HG02798 (cell line): ENCODE data around the gene ASXL1.

Source experiments
- ATAC-seq: cut with Tn5 transposase; IDR thresholded peaks from one replicate; pipeline ENCODE4 v1.9.1; 2021; ENCODE audit warnings: mild to moderate bottlenecking; ENCODE audit not compliant: unreplicated experiment, poor library complexity

The ASXL1 gene

DNA sequence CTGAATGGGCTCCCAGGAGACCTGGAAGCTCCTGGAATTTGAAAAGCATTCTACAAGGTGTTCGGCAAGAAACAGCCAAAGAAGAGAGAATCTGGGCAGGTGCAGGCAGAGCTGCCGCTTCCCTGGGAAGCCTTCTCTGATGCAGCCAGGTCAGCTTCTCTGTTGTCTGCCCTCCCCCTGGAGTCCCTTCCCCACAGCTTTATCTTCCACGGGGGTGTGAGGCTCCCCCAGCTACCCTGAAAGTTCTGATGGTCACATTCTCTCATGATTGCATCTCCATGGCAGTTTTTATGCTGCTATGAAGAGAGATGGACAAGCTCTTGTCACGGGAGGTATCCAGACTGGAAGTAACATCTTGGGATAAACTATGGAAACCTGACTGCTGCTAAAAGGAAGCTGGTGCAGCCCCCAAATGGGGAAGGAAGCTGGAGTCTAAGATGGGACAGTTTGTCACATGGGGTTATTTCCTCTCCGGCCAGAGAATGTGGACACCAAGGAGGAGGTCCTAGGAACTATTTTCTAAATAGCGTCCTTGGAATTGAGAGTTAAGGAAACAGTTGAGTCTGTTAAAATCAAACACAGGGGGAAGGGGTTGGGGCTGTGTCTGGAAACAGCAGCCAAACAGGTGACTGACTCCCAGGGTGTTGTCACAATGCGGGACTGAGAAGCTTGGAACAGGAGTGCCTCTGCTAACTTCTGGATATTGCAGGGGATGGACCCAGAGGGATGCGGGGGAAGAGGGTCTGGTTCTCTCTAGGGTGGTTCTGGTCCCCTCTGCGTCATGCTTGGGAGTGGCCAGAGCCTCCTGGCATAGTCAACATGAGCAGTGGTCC is 91.1 kb downstream of the ASXL1 start:
- no peak for ATAC-seq

DNA sequence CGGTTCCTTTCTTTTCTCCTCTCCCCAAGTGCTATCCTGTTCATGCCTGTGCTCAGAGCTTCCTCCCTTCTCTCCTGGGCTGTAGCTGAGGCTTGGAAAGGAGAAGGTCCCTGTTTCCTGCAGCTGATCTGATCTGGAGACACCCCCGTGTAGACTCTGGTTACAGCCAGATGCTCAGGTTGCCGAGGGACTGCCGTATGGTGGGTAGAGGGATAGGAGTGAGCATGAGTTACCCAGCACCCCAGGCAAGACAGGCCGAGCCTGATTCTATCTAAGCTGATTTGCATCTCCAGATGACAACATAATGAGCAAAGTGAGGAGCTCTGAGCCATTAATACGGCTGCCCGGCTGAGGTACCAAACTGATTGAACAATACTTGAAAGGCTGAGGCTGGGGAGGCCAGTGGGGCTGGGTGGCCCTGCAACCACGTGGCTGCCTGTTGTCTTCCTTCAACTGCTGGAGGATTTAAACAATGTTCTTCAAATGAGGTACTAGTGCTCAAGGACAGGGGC is 91.8 kb downstream of the ASXL1 start:
- no peak for ATAC-seq

DNA sequence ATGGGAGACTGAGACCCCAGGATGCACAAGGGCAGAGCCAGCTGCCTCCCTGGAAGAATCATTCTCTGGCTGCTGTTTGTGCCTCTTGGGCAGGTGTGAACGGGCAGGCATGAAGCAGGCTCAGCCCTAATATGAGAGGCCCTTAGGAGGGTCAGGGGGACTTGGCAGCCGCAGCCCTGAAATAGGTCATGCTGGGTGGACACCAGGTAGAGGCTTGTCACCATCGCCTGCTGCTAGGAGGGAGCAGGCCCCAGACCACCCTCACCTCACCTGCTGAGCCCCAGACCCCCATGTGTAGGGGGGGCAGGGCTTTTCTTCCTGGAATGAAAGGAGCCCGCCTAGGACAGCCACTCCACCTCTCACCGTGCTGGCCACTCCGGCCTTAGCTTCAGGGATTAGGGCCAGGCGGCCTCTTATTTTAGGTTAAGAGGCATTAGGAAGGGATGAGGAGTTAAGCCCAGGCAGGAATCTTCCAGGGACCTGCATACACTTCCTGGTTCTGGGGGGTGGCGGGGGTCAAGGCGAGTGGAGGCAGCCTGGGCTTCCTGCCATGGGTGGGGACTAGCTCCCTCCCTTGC is 92.4 kb downstream of the ASXL1 start:
- ATAC-seq = no peak

DNA sequence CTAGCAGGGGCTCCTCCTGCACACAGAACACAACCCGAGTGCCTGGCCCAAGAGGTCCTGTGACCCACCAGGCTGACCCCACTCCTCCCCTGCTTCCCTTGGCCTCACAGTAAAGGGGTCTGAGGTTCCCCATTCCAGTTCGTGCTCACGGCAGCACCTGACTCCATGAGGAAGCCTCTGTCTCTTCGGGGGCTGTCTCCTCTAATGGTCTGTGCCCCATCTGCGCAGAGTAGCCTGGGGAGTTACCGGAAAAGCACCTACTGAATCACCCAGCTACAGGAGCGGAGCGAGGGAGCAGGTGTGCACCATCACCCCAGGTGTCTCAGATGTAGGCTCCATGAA is 93.2 kb downstream of the ASXL1 start:
- ATAC-seq = no peak

DNA sequence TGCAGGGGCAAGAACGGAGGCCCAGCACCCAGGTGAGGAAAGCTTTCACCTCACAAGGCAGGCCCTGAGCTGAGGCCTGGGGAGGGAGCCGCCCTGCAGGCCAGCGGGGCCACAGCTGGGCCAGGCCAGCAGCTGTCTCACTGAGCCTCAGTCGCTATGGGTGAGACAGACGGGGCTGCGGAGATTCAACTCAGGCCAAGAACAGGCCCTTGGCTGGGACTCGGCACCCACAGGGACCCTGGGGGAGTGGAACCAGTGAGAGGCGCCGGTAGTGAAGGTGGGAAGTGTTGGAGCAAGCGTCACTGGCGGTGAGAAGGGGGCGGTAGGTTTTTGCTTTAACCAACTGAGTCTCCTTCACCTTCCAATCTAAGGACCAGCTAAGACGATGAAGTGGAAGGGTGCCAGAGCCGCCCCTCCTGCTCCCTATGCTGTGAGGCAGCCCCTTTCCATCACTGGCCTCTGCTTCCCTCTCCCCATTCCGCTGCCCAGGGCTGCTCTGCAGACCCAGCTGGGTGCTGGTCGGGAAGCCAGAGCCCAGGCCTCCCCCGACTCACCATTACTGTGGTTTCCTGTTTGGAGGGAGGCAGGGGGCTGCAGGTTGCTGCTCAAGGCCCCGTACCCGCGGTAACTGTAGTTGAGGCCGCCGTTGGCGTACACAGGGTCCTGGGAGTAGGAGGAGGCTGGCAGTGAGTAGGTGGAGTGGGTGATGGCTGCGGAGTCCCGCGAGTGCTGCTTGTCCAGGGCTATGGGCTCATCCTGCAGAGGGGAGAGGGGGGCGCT is 93.7 kb downstream of the ASXL1 start:
- no peak for ATAC-seq

GRCh38 chr20:32452776-32453466 is 94.8 kb downstream of the ASXL1 start:
- ATAC-seq = no peak

- no peak for ATAC-seq
Observed at GRCh38 chr20:32453467-32454163, 95.5 kb downstream of the ASXL1 start.

DNA sequence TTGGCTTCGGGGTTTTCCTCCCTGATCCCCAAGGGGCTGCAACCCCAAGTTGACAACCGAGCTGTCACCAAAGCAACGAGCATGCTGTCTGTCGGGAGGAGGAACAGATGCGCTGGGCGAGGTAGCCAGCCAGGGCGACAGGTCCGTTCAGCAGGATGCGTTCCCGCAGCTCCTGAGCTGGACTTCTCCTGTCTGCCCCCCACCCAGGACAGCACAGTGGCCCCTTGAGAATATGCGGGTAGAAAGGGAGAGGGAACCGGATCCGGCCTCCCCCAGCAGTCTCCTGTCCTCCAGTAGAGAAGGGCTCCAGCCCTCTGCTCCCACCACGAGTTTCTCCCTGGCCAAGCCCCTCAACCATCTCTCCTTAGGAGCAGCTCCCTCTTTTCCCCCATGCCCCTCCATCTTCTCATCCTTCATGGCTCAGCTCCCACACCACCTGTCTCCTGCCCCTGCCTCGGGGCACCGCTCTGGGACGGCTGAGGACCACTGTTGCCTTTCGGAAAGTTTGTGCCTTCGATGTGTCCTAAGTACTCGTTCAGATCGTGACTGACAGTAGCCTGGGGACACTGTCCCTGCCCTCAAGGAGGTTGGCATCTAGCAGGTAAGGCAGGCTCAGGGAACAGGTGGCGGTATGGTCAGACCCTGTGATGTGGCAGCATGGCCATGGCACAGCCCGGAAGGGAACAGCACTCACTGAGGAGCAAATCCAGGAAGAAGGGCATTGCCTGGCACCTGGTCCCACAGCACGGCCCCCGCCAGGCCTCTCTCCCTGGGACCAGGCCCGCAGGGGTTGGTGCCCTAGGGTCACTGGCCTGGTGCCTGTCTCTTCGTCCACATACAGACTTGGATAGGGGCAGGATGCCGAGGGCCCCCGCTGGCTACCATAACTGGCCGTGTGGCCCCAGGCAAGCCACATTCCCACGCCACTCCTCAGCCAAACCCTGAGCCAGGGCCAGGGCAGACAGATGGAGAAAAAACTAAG is 96.3 kb downstream of the ASXL1 start:
- ATAC-seq = no peak

DNA sequence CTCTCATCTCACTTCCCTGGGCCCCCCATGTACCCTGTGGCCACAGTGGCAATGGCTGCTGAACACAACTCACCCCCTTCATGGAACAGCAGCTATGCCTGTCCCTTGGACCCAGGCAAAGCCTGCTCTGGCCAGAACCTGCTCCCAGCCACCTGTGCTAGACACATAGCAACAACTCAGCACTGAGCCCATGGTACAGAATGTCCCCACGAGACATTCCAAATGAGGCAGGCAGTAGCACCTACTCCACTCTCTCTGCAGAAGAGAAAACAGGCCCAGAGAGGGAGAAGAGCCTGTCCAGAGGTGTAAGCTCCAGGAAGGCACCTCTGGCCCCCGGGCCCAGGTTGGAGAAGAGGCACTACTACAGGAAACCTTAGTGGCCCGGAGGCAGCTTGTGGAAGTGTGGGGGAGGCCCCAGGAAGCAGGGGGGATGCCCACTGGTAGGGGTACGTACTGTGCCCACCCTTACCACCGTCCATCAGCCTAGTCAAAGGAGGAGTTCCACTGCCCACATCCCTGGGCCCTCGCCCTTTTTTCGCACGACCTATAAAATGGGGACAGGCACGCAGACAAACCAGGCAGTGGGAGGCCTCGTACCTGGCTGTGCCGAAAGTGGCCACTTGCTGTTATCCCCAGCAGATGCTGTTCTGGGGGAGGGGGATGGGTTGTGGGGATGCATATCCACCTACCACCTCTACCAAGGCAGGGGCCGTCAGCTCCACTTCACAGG is 97.2 kb downstream of the ASXL1 start:
- no peak for ATAC-seq

- no peak for ATAC-seq
Observed at GRCh38 chr20:32455901-32456701, 98.0 kb downstream of the ASXL1 start.

- no peak for ATAC-seq
Observed at GRCh38 chr20:32456869-32457478, 98.8 kb downstream of the ASXL1 start.

DNA sequence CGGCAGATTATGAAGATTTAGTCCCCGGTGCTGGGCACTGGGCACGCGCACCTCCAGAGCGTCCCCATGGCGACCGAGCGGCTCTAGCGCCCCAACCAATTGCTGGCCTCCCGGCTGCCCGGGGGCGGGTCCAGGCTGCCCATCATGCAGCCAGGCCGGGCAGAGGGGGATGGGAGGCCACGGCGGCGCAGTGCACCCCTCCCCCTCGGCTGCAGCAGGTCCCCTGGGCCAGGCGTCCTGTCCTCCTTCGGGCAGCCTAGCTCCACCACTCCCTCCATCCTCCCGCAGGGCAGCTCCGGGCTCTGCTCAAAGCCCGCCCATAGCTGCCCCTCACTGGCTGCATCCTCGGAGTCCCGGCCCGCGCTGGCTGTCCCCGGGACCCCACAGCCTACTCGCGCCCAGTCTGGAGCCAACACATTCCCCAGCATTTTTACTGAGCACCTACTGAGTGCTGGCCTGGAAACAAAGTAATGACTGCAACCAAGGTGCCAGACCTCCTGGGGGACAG is 99.4 kb downstream of the ASXL1 start:
- no peak for ATAC-seq

DNA sequence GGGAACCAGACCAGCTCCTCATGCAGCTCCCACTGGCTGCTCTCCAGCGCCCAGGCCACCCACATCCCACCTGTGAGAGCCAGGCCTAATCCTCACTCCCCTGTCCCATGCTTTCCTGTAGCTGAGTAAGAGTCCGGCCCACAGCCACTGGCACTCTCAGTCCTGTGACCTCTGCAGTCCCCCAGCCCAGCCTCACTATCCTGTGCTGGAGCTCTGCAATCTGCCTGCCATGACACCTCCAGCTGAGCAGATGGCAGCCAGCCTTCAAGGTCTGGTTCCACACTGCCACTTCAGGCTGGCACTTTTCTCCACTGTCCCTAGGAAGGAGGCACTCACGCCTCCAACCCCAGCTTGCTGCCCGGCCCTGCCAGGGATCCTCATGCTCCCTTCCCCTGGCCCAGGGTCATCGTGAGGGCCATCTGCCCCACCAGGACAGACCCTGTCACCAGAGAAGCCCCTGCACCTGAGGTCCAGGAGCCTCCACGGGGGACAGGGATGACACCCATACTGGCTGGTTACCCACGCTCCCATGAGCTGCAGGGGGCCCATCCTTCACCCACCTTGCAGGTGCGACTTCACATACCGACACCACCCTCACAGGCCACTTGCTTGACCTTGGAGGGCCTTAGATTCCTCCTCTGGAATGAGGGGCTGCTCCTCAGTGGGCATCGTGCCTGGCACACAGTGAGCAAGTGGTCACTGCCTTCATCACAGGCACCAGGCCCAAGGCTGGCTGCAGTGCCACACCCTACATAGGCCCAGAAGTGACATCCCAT is 100.1 kb downstream of the ASXL1 start:
- ATAC-seq = no peak

DNA sequence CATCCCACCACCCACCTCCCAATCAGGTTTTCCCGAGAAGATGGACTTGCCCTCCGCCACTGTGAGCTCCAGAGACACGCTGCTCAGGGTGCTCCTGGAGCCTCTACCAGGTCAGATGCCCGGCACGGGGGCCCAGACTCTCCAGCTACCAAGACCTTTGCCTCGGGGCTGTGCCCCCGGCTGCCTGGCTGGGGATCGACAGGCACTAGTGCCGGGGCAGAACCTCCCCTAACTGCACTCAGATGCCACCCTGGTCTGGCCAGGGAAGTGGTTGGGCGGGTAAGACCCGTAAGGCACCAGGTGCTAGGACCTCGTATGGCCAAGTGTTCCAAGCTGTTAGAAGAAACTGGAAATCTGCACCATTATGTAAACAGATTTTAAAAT is 100.7 kb downstream of the ASXL1 start:
- ATAC-seq = no peak

DNA sequence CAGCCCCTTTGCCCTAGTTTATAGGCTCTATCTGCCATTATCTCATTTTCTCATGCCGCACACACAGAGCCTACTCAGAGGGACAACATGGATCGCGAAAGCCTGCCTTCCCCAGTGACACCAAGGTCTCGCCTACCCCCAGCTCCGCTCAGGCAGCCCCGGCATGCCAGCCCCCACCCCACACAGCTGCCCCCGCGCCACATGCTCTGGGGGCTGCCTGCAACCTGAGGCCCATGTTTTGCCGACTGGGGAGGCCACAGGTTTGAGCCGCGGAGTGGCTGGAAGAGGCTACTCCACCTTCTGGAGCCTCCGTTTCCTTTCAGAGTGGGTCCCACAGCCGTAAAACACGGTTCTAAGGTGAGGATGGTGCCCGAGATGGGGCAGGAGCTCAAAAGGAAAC is 102.1 kb downstream of the ASXL1 start:
- no peak for ATAC-seq

DNA sequence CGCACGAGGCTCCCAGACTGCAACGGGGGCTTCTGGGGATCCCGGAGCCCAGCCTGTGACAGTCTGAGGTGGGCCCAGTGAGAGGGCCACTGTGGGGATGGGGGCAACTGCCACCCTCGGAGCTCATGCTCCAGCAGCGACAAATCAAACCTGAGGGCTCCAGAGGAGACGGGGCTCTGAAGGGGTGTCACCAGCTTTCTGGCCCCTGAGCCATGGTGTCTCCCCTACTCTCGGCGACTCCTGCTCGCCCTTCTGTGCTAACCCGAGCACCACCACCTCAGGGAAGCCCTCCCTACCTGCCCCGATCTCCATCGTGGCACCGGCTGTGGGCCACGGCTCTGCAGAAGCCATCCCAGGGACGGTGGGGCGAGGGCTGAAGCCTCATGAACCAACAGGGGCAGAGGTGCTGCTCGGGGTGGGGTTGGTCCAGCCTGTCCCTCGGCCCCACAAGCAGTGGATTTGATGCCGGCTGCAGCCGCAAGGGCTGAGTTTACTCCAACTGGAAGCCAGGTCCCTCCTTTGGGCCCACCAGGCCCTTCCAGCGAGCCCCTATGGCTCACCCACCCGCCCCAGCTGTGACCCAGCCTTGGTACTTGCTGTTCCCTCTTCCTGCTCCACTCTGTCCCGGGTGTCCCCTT is 102.7 kb downstream of the ASXL1 start:
- ATAC-seq = no peak
